AG09319 (cell line): ENCODE measurements around the gene FHIT.

Source experiments
- DNase-seq: peaks from one replicate; pipeline ENCODE4 v3.0.0-alpha.2; 2010; ENCODE audit warnings: low read depth; ENCODE audit errors: extremely low read depth
- CTCF ChIP-seq: IDR thresholded peaks from 2 replicates; pipeline ENCODE4 v1.5.1; 2011; ENCODE audit warnings: low read depth, mild to moderate bottlenecking, inconsistent platforms, low read length, moderate library complexity

Gene FHIT

GRCh38 chr3:60330107-60330506 is 921.1 kb downstream of the FHIT start:
- no peak for DNase-seq

GRCh38 chr3:60325610-60326170 is 925.6 kb downstream of the FHIT start:
- no peak for TF ChIP-seq CTCF

More at GRCh38 chr3:60330107-60330506, 921.1 kb downstream of the FHIT start:
- TF ChIP-seq CTCF = no peak

GRCh38 chr3:60323651-60324050 is 927.6 kb downstream of the FHIT start:
- no peak for DNase-seq
- no peak for TF ChIP-seq CTCF

More at GRCh38 chr3:60325610-60326170, 925.6 kb downstream of the FHIT start:
- DNase-seq = no peak

DNA sequence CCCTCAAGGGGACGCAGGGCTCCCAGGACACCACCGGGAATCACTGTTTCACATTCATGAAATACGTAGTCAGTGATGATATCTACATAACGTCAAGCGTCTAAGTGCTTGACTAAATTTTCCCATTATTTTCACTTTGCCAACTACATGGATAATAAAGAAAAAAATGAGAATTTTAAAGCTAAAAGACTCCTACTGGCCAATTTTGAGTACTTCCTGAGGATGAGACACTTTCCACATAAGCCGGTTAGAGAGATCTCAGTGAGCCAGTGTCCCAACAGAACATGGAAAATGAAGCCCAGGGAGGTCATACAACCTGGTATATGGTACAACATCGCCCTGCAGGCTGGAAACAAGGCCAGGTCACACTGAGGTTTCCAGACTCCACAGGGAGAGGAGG is 928.1 kb downstream of the FHIT start:
- TF ChIP-seq CTCF = no peak; the same call in 1 of the 2 replicates
- no peak for DNase-seq

DNA sequence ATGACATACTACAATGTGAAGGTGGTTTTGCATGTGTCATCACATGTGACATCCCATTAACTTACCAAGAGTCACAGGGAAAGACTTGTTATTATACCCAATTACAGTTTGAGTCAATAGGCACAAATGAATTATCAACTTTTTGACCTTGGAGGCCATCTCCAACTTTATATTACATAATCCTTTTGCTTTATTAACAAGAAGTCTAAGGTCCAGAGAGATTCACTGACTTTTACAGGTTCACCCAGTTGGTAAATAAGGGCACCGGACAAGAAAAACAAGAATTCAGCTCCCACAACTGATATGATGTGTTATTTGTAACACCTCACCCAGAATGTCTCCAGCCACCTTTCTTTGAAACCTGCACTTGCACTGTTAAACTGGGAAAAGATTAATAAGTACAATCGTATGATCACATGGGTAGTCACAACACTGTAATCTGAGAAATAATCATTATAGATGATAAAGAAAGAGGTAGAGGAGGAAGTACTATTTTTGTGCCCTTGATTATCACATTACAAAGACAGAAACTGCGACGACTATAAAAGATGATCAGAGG is 928.9 kb downstream of the FHIT start:
- DNase-seq = no peak
- TF ChIP-seq CTCF = no peak

- no peak for DNase-seq
- TF ChIP-seq CTCF = no peak
Measured at GRCh38 chr3:60319179-60319858, 931.9 kb downstream of the FHIT start.

DNA sequence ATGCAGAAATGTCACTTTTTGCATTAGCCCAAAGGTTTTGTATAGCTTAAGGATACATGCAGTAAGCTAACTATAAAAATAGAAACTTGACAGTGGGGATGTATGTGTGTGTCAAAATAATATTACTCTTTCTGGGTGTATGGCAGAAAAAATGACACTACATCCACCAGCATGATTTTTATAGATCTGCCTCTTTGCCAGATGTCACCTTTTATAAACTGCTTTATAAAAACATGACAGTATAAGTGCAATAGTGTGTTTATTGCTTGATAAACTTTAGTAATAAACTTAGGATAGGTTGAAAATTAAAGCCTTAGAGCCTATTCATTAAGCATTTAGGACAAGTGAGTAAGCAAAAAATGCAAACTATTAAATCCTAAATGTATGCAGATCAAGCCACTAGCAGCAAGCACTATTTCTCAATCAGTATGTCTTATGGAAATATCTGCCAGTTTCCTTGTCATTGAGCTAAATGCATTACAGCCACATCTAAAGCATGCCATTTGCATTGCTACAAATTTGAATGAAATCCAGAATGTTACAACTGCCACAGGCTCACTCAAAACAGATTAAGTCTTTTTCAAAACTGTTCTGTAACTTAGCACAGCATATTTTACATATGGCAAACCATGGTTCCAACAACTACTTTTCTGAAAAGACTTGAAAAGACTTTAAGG is 935.0 kb downstream of the FHIT start:
- DNase-seq = no peak
- no peak for TF ChIP-seq CTCF
